ENCODE measurements around the gene PKHD1.

The PKHD1 gene

GRCh38 chr6:51740658-51741057, 346.8 kb downstream of the PKHD1 start:
- Histone ChIP-seq H3K4me3 (replicated peaks; ENCODE audit: insufficient read depth, low read length) (no peak overlapping the region), H3K27ac (replicated peaks) (no peak overlapping the region), H3K27me3 (ENCODE audit: insufficient read depth, poor library complexity, severe bottlenecking) (peaks cover under 1% of the 10 kb centered on the region)
- TF ChIP-seq REST (IDR thresholded peaks at IDR 0.05; ENCODE audit: insufficient replicate concordance, low read depth): no peak
- TF ChIP-seq SPI1 (IDR thresholded peaks at IDR 0.05; ENCODE audit: borderline replicate concordance, low read depth): no peak
- TF ChIP-seq CTCF (IDR thresholded peaks at IDR 0.05; ENCODE audit: insufficient read depth, low read length): no peak
- no peak for DNase-seq (ENCODE audit: low read depth in 1 of 2, low spot score in 1 of 2)

GRCh38 chr6:51738614-51739013, 348.8 kb downstream of the PKHD1 start:
- H3K27ac ChIP-seq (replicated peaks): no peak overlapping the region
- TF ChIP-seq REST (IDR thresholded peaks at IDR 0.05; ENCODE audit: insufficient replicate concordance, low read depth) (no peak), POLR2AphosphoS5 (IDR thresholded peaks at IDR 0.05; ENCODE audit: low read depth) (no peak), CTCF (IDR thresholded peaks at IDR 0.05; ENCODE audit: insufficient read depth, low read length) (no peak), SPI1 (IDR thresholded peaks at IDR 0.05; ENCODE audit: borderline replicate concordance, low read depth) (no peak), GABPA (IDR thresholded peaks at IDR 0.05; ENCODE audit: low read depth) (no peak)
- no peak for DNase-seq (ENCODE audit: low read depth in 1 of 2, low spot score in 1 of 2)
- H3K4me3 ChIP-seq (replicated peaks; ENCODE audit: insufficient read depth, low read length): no peak overlapping the region
- no peaks in the 10 kb centered on the region for H3K27me3 ChIP-seq (ENCODE audit: insufficient read depth, poor library complexity, severe bottlenecking)

- Histone ChIP-seq H3K27me3 (ENCODE audit: insufficient read depth, poor library complexity, severe bottlenecking) (no peaks in the 10 kb centered on the region), H3K4me3 (replicated peaks; ENCODE audit: insufficient read depth, low read length) (no peak overlapping the region), H3K27ac (replicated peaks) (no peak overlapping the region)
- DNase-seq (ENCODE audit: low read depth in 1 of 2, low spot score in 1 of 2): no peak
- TF ChIP-seq SPI1 (IDR thresholded peaks at IDR 0.05; ENCODE audit: borderline replicate concordance, low read depth) (no peak), CTCF (IDR thresholded peaks at IDR 0.05; ENCODE audit: insufficient read depth, low read length) (no peak), REST (IDR thresholded peaks at IDR 0.05; ENCODE audit: insufficient replicate concordance, low read depth) (no peak), GABPA (IDR thresholded peaks at IDR 0.05; ENCODE audit: low read depth) (no peak), POLR2AphosphoS5 (IDR thresholded peaks at IDR 0.05; ENCODE audit: low read depth) (no peak)
Measured at GRCh38 chr6:51737580-51738360, 349.6 kb downstream of the PKHD1 start.

Measured in HL-60 (cell line).